GM19240 (cell line): ENCODE results near the gene CBX8.
A peak's percentile ranks its signal among the peaks of the same experiment; 100 is the strongest.
"Not testable (repeated sequence)": the region's sequence is repeated elsewhere in the genome, so short reads cannot be mapped to it uniquely, and the experiment has no call there.

Experiments
- DNase-seq: peaks from one replicate; pipeline ENCODE4 v3.0.0; 2011; ENCODE audit warnings: low spot score; ENCODE audit not compliant: insufficient read length

CBX8 gene

GRCh38 chr17:79779661-79780365 is 17.1 kb downstream of the CBX8 start:
- DNase-seq = no peak

- no peak for DNase-seq
Observed at GRCh38 chr17:79779084-79779529, 17.8 kb downstream of the CBX8 start.

- no peak for DNase-seq
Observed at GRCh38 chr17:79778504-79779083, 18.3 kb downstream of the CBX8 start.

- peak; percentile 95 for DNase-seq
Observed at GRCh38 chr17:79777894-79778503, 18.9 kb downstream of the CBX8 start, which contains the start of gene CBX2. CBX2 (plus strand) TSS chr17:79778148; CDS start chr17:79778236, 88 bp downstream.

- no peak for DNase-seq
Observed at GRCh38 chr17:79777120-79777893, 19.6 kb downstream of the CBX8 start.

GRCh38 chr17:79776376-79777119 is 20.3 kb downstream of the CBX8 start:
- DNase-seq = no peak

- DNase-seq = no peak
Observed at GRCh38 chr17:79775632-79776031, 21.2 kb downstream of the CBX8 start.

GRCh38 chr17:79774561-79774975 is 22.3 kb downstream of the CBX8 start:
- no peak for DNase-seq

GRCh38 chr17:79772726-79773125 is 24.2 kb downstream of the CBX8 start:
- DNase-seq = not testable (repeated sequence)

GRCh38 chr17:79771276-79771675 is 25.6 kb downstream of the CBX8 start:
- DNase-seq = no peak

GRCh38 chr17:79769570-79770506 is 27.0 kb downstream of the CBX8 start:
- no peak for DNase-seq

- DNase-seq = no peak
Observed at GRCh38 chr17:79765708-79766107, 31.2 kb downstream of the CBX8 start.

GRCh38 chr17:79761894-79762589 is 34.8 kb downstream of the CBX8 start:
- DNase-seq = no peak

- DNase-seq = no peak
Observed at GRCh38 chr17:79760197-79760906, 36.5 kb downstream of the CBX8 start.

- no peak for DNase-seq
Observed at GRCh38 chr17:79758271-79758670, 38.6 kb downstream of the CBX8 start.

GRCh38 chr17:79757140-79757745 is 39.6 kb downstream of the CBX8 start:
- DNase-seq = no peak

GRCh38 chr17:79755591-79755990 is 41.3 kb downstream of the CBX8 start:
- DNase-seq = no peak

- DNase-seq = not testable (repeated sequence)
Observed at GRCh38 chr17:79754903-79755302, 42.0 kb downstream of the CBX8 start.
